BJ (cell line): ENCODE data around the gene PDE6G. TPM values are rescaled to one million over a fixed set of nuclear protein-coding genes. Genes with fewer than 3 reads are reported as not detected.

Experiments used
- CTCF ChIA-PET: fragments of 350-600 bp; formaldehyde crosslinking; extraction: SDS; loops from one replicate; lab custom pipeline; 2021; ENCODE audit warnings: antibody characterized with exemption, inconsistent platforms; lab: Yijun Ruan, JAX
- POLR2A ChIA-PET: fragments of 300-600 bp; sonication (Branson Sonifier 250); formaldehyde crosslinking; extraction: SDS; loops from one replicate; lab custom pipeline; 2021; ENCODE audit warnings: antibody characterized with exemption; lab: Charles Lee
- DNase-seq: peaks from one replicate; pipeline ENCODE4 v3.0.0-alpha.2; 2011; ENCODE audit warnings: low read depth
- H3K27me3 ChIP-seq: 2 replicates; pipeline ENCODE4 v1.6.0; 2011; ENCODE audit warnings: low read length; ENCODE audit not compliant: control insufficient read depth, insufficient read depth
- H3K36me3 ChIP-seq: 2 replicates; pipeline ENCODE4 v1.5.1; 2011; ENCODE audit warnings: low read length; ENCODE audit not compliant: control insufficient read depth, insufficient read depth
- H3K4me3 ChIP-seq: 2 replicates; pipeline ENCODE4 v1.5.1; 2011; ENCODE audit warnings: low read depth, mild to moderate bottlenecking, control low read depth, low read length
- polyA plus RNA-seq: library from polyadenylated mRNA; depleted of rRNA; stranded (reverse); fragments of >200 nt; gene quantifications from 2 replicates; pipeline ENCODE4 v1.2.3, GENCODE V29; 2011
- TF ChIP-seq, protein P1 (sequence below): IDR thresholded peaks from 2 replicates; pipeline ENCODE4 v1.5.1; 2011; ENCODE audit warnings: low read depth, mild to moderate bottlenecking, control low read depth, inconsistent platforms, low read length, moderate library complexity; ENCODE audit not compliant: insufficient read depth

Gene PDE6G
- polyA plus RNA-seq, 1 experiment, result 0.37 TPM

DNA sequence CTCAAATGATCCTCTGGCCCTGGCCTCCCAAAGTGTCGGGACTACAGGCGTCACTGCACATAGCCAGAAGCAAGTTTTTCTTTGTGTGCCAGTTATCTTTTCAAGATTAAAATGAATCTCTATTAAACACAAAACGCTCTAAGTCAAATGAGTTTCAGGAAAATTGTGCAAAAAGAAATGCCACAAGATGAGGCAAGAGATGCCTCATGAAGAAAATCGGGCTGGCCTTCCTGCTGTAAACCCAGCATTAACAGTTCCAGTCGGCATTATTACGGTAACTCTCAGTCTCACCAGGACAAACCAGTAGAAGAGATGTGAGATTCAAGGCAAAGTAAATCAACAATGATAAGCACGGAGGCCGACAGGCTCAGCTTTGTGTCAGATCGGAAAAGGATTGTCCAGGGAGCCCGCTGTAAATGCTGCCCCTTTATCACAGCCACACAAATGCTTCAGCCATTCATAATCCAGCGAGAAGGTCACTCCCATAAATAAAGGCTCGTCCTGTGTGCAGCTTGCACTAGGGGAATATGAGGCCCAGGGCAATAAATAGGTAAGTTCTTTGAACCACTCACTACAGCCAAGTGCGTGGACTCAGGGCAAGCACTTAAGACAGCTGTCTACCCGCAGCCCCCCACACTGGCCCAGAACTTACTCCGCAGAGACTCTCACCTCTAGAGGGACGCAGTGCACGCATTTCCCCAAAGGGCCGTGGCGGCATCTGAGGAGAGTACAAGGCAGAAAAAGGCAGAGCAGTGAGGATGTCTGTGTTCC, 46.6 kb downstream of the PDE6G start:
- TF ChIP-seq, protein P1, sequence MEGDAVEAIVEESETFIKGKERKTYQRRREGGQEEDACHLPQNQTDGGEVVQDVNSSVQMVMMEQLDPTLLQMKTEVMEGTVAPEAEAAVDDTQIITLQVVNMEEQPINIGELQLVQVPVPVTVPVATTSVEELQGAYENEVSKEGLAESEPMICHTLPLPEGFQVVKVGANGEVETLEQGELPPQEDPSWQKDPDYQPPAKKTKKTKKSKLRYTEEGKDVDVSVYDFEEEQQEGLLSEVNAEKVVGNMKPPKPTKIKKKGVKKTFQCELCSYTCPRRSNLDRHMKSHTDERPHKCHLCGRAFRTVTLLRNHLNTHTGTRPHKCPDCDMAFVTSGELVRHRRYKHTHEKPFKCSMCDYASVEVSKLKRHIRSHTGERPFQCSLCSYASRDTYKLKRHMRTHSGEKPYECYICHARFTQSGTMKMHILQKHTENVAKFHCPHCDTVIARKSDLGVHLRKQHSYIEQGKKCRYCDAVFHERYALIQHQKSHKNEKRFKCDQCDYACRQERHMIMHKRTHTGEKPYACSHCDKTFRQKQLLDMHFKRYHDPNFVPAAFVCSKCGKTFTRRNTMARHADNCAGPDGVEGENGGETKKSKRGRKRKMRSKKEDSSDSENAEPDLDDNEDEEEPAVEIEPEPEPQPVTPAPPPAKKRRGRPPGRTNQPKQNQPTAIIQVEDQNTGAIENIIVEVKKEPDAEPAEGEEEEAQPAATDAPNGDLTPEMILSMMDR, result no peak
- no peak for DNase-seq
- Histone ChIP-seq H3K36me3 (peaks cover 19% of the 10 kb centered on the region), H3K27me3 (no peaks in the 10 kb centered on the region), H3K4me3 (no peak overlapping the region)
- POLR2A ChIA-PET, result no interaction called here
- CTCF ChIA-PET, result interaction anchor here (2.2 kb wide), 1 partner anchor 9 kb away, joined by 7 read pairs; no protein-coding TSS in a partner anchor

DNA sequence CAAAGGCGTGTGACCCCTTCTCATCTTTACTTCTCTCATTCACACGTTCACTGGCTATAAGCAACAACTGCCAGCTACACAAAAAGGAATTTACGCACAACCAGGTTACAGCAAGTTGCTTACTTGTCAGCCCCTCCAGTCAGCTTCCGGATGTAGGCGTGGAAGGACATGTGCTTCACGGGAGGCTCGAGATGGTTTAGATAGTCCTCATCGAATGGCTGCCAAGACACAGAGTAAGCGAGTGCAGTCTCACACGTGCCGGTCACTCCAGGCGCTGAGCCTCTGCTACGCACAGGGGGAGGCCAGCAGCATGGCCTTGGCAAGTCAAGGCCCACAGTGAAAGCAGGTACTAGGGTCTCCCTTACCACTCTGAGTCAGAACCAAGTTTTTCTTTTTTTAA, 47.7 kb downstream of the PDE6G start:
- Histone ChIP-seq H3K36me3 (peaks cover 24% of the 10 kb centered on the region), H3K27me3 (no peaks in the 10 kb centered on the region), H3K4me3 (no peak overlapping the region)
- no peak for DNase-seq
- TF ChIP-seq, protein P1, result no peak
- CTCF ChIA-PET, result interaction anchor here (2.2 kb wide), 1 partner anchor 8 kb away, joined by 7 read pairs; no protein-coding TSS in a partner anchor
- POLR2A ChIA-PET, result no interaction called here

DNA sequence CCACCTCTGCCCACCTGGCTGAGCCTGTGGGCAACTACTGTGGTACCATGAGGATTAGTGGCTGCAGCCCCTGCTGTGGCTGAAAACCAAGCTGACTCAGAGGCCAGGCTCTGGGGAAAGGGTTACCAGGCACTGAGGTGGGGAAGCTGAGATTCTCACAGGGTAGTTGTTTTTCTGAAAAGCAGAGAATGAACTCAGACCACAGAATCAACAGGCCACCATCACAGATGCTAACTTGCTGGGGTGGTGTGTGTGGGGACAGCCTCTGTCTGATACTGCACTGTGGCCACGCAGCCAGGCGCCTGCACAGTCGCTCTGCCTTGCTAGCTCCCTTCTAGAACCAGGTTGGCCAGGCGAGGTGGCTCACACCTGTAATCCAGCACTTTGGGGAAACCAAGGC, 48.3 kb downstream of the PDE6G start:
- TF ChIP-seq, protein P1, result no peak
- DNase-seq, result no peak
- peaks cover 24% of the 10 kb centered on the region for H3K36me3 ChIP-seq
- H3K27me3 ChIP-seq, result no peaks in the 10 kb centered on the region
- ChIA-PET POLR2A (no interaction called here), CTCF (interaction anchor here (1.6 to 2.2 kb wide), 3 partner anchors 8 to 56 kb away, joined by 4 to 7 read pairs (median 4); partner anchors contain the start of gene FAAP100)
- H3K4me3 ChIP-seq, result no peak overlapping the region

DNA sequence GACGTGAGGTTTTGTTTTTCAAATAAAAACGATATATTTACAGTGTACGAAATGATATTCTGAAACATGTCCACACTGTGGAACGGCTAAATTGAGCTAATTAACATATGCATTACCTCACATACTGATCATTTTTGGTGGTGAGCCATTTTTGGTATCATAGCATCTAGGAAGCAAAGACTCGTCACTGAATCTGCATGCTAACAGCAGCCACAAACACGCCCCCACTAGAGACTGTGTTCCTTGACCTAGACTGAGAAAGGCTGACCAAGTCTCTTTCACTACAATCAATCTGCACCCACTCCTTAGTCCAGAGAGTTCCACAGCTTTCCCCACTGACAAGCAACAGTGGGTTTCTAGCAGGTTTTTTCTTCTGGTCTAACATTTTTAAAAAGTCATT, 48.9 kb downstream of the PDE6G start:
- Histone ChIP-seq H3K36me3 (peaks cover 23% of the 10 kb centered on the region), H3K4me3 (no peak overlapping the region), H3K27me3 (no peaks in the 10 kb centered on the region)
- no peak for DNase-seq
- POLR2A ChIA-PET, result no interaction called here
- TF ChIP-seq, protein P1, result no peak
- CTCF ChIA-PET, result interaction anchor here (0.8 to 1.8 kb wide), 3 partner anchors 9 to 123 kb away, joined by 3 to 4 read pairs (median 4); partner anchors contain the start of gene FAAP100

DNA sequence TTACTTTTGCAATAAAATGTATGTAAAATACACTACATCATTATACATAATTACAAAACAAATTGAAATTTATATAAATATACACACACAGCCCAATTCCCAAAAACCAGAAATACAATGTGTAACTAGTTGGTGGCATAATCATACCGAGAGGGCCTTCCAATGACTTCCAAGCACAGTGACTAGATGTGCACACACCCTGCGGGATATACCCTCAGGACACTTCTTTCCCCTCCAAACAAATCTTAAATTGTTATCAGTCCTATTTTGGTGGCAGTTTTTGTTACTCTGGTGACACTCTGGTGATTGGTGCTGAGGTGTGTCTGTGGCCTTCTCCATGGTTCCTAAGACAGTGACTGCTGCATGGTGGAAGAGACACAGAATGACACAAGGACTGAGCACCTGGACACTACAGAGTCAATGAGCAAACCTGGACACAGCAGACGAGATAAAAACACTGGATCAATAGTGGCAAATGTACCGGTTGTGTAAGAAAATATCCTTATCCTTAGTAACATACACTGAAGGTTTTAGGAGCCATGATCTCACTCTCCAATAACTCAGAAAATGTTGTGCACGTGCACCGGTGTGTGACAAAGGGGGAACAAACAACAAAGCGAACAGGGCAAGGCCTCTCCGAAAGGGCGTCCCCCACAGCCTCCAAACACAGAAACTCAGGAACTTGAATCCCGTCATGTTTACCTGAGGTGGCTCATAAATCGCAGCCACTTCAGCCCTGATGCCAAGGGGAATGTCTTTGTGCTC, 52.3 kb downstream of the PDE6G start:
- TF ChIP-seq, protein P1, result no peak
- Histone ChIP-seq H3K27me3 (no peaks in the 10 kb centered on the region), H3K4me3 (no peak overlapping the region), H3K36me3 (peaks cover 22% of the 10 kb centered on the region)
- POLR2A ChIA-PET, result no interaction called here
- CTCF ChIA-PET, result no interaction called here
- no peak for DNase-seq
